Fibroblast of lung (primary cell): ENCODE data around the gene FSTL3.

ENCODE experiments used
- CTCF ChIP-seq, 2 donors: IDR thresholded peaks in 1 of 2; conservative IDR thresholded peaks in 1 of 2; 1 replicate in 1 of 2; 2 replicates in 1 of 2; pipeline ENCODE4 v1.5.1; 2011 to 2012; ENCODE audit warnings: low read length in 2 of 2, control low read depth in 1 of 2, inconsistent platforms in 1 of 2, low read depth in 1 of 2, mild to moderate bottlenecking in 1 of 2
- EZH2 ChIP-seq: IDR thresholded peaks from 2 replicates; pipeline ENCODE4 v1.5.1; 2012; ENCODE audit warnings: low read length, control low read depth, mild to moderate bottlenecking; ENCODE audit errors: missing control alignments

- TF ChIP-seq EZH2 (no peak), CTCF (conservative IDR thresholded peaks at IDR 0.05 in 1 of 2, IDR thresholded peaks at IDR 0.05 in 1 of 2; ENCODE audit: low read depth in 1 of 2, low read length in 2 of 2) (no peak)
Measured at GRCh38 chr19:662962-663681, 13.1 kb upstream of the FSTL3 start, which contains the start of gene RNF126.
